GM12878 (cell line): ENCODE measurements around the gene GRIK2. TPM values are rescaled to one million over a fixed set of nuclear protein-coding genes. Genes with fewer than 3 reads are reported as not detected.

Experiments
- ATAC-seq: fragments of 200-7000 bp; cut with Tn5 transposase; 3 replicates; pipeline ENCODE4 v1.9.1; 2020; ENCODE audit warnings: mild to moderate bottlenecking, moderate library complexity
- BruUV-seq: library from RNA; stranded (reverse); fragments of 400-500 nt; replicated peaks from 2 replicates; lab custom pipeline; 2021; lab: Mats Ljungman, UMichigan
- CTCF ChIA-PET: fragments of 300-600 bp; sonication (Branson Sonifier 250); formaldehyde crosslinking; extraction: SDS; loops from one replicate; lab custom pipeline; 2021; ENCODE audit warnings: inconsistent platforms; lab: Yijun Ruan, JAX
- POLR2A ChIA-PET: fragments of 350-600 bp; formaldehyde crosslinking; extraction: SDS; loops from one replicate; lab custom pipeline; 2021; ENCODE audit warnings: inconsistent platforms; lab: Charles Lee
- RAD21 ChIA-PET: fragments of 300-600 bp; sonication (Branson Sonifier 250); formaldehyde crosslinking; loops from one replicate; lab custom pipeline; 2023; ENCODE audit warnings: antibody characterized with exemption; ENCODE audit not compliant: unreplicated experiment; lab: Charles Lee
- SMC1A ChIA-PET: fragments of 300-600 bp; sonication (Branson Sonifier 250); formaldehyde crosslinking; loops from one replicate; lab custom pipeline; 2023; ENCODE audit not compliant: unreplicated experiment, uncharacterized antibody; lab: Charles Lee
- DNase-seq: peaks from one replicate; pipeline ENCODE4 v3.0.0-alpha.2; 2011; ENCODE audit warnings: low read depth, low spot score
- FAIRE-seq: peaks from 3 replicates; lab custom pipeline; 2011; peaks lifted over from hg19 to GRCh38; lab: Jason Lieb, UNC
- H2AFZ ChIP-seq: 2 replicates; pipeline ENCODE4 v1.6.0; 2011; ENCODE audit warnings: low read depth, low read length, control low read depth; ENCODE audit not compliant: control insufficient read depth
- H3K27ac ChIP-seq: 2 replicates; pipeline ENCODE4 v1.5.1; 2011; ENCODE audit warnings: control low read depth; ENCODE audit not compliant: control insufficient read depth, insufficient read depth
- H3K27me3 ChIP-seq, 2 experiments: replicated peaks in 1 of 2; 2 replicates each; pipeline versions ENCODE4 v1.6.0 to v1.6.1; 2011; ENCODE audit warnings: low read length in 1 of 2; ENCODE audit not compliant: control insufficient read depth in 2 of 2, insufficient read depth in 2 of 2
- H3K36me3 ChIP-seq, 2 experiments: 2 replicates each; pipeline ENCODE4 v1.5.1; 2011; ENCODE audit warnings: low read length in 1 of 2; ENCODE audit not compliant: control insufficient read depth in 2 of 2, insufficient read depth in 2 of 2
- H3K4me1 ChIP-seq: 2 replicates; pipeline ENCODE4 v1.6.1; 2011; ENCODE audit warnings: mild to moderate bottlenecking, low read length, moderate library complexity, mixed read lengths; ENCODE audit not compliant: control insufficient read depth, insufficient read depth
- H3K4me2 ChIP-seq: 2 replicates; pipeline ENCODE4 v1.6.0; 2011; ENCODE audit warnings: control low read depth; ENCODE audit not compliant: control insufficient read depth, insufficient read depth
- H3K4me3 ChIP-seq: fragments of 200-600 bp; sonication (generic); 2 replicates; pipeline ENCODE4 v1.5.1; 2016
- H3K79me2 ChIP-seq: 2 replicates; pipeline ENCODE4 v1.6.0; 2011; ENCODE audit warnings: low read length; ENCODE audit not compliant: control insufficient read depth, insufficient read depth
- H3K9ac ChIP-seq: 2 replicates; pipeline ENCODE4 v1.8.0; 2011; ENCODE audit warnings: low read length, control low read depth, mixed read lengths; ENCODE audit not compliant: control insufficient read depth, insufficient read depth
- H3K9me3 ChIP-seq: replicated peaks from 3 replicates; pipeline ENCODE4 v1.5.1; 2011; ENCODE audit warnings: mild to moderate bottlenecking, low read length; ENCODE audit not compliant: control insufficient read depth, insufficient read depth
- H4K20me1 ChIP-seq: 2 replicates; pipeline ENCODE4 v1.6.0; 2011; ENCODE audit not compliant: control insufficient read depth, insufficient read depth
- BMI1 ChIP-seq: fragments of 450-650 bp; IDR thresholded peaks from 2 replicates; pipeline ENCODE4 v1.6.1; 2016; ENCODE audit warnings: mild to moderate bottlenecking, moderate library complexity, borderline replicate concordance
- FOS ChIP-seq: IDR thresholded peaks from 3 replicates; pipeline ENCODE4 v1.6.1; 2011; ENCODE audit warnings: borderline replicate concordance; ENCODE audit not compliant: insufficient read length; ENCODE audit errors: extremely low read depth
- FOXM1 ChIP-seq: IDR thresholded peaks from 2 replicates; pipeline ENCODE4 v1.6.1; 2012; ENCODE audit warnings: low read depth, mild to moderate bottlenecking, inconsistent platforms, low read length, moderate library complexity
- HDAC2 ChIP-seq: fragments of 200-600 bp; sonication (generic); IDR thresholded peaks from 2 replicates; pipeline ENCODE4 v1.6.1; 2017
- KDM1A ChIP-seq: fragments of 200-600 bp; sonication (generic); IDR thresholded peaks from 2 replicates; pipeline ENCODE4 v1.6.1; 2016; ENCODE audit warnings: borderline replicate concordance
- KLF5 ChIP-seq: fragments of 450-650 bp; IDR thresholded peaks from 2 replicates; pipeline ENCODE4 v1.6.1; 2014; ENCODE audit warnings: mild to moderate bottlenecking; ENCODE audit not compliant: partially characterized antibody
- SMAD1 ChIP-seq: fragments of 450-650 bp; IDR thresholded peaks from 2 replicates; pipeline ENCODE4 v1.6.1; 2018; ENCODE audit warnings: mild to moderate bottlenecking, low read depth; ENCODE audit not compliant: partially characterized antibody
- TAF1 ChIP-seq: IDR thresholded peaks from 2 replicates; pipeline ENCODE4 v1.6.1; 2011; ENCODE audit warnings: mild to moderate bottlenecking, low read depth, low read length, borderline replicate concordance
- YBX1 ChIP-seq: fragments of 450-650 bp; IDR thresholded peaks from 2 replicates; pipeline ENCODE4 v1.6.1; 2016; ENCODE audit warnings: antibody characterized with exemption
- WGBS: methylation state at CpG from one replicate; pipeline ENCODE4 v1.1.6; 2016; ENCODE audit warnings: low lambda C conversion rate; ENCODE audit not compliant: insufficient replicate concordance, insufficient coverage; ENCODE audit errors: missing lambda C conversion rate; 5-methylcytosine and 5-hydroxymethylcytosine counted together
- in situ Hi-C: fragments of 300-500 bp; cut with MboI; formaldehyde crosslinking; loops from 9 replicates; pipeline ENCODE4 v1.14.3; 2018; ENCODE audit warnings: mixed read lengths
- intact Hi-C: fragments of 100-400 bp; cut with micrococcal nuclease; formaldehyde crosslinking; loops from one replicate; pipeline ENCODE4 v1.14.2; 2022; ENCODE audit not compliant: unreplicated experiment
- polyA plus RNA-seq, 11 experiments: library from polyadenylated mRNA; depleted of rRNA in 4 of 11; unstranded in 6 of 11; stranded (reverse) in 5 of 11; fragments of >200 nt; fragmentation: Nextera tagmentation in 4 of 11; fragmentation: Illumina TruSeq in 1 of 11; extraction: Ambion mirVana in 4 of 11; extraction: Trizol in 1 of 11; gene quantifications; 1 replicate in 1 of 11; 2 replicates in 10 of 11; pipeline versions ENCODE4 v1.2.1 to v1.2.3, GENCODE V29; 2011 to 2016; ENCODE audit warnings: inconsistent platforms in 2 of 11, missing spikeins in 2 of 11, low read depth in 1 of 11
- total RNA-seq, 4 experiments: library from RNA; depleted of rRNA in 3 of 4; stranded (reverse); fragments of >200 nt in 3 of 4; fragmentation: Illumina TruSeq in 1 of 4; extraction: Trizol in 1 of 4; gene quantifications; 2 replicates each; pipeline versions ENCODE4 v1.2.1 to v1.2.3, GENCODE V29; 2013 to 2021
- TF ChIP-seq, protein P1 (sequence below): IDR thresholded peaks from 2 replicates; pipeline ENCODE4 v1.6.1; 2011; ENCODE audit warnings: mild to moderate bottlenecking, low read depth, low read length, moderate library complexity; ENCODE audit not compliant: insufficient replicate concordance
- TF ChIP-seq, protein P2 (sequence below): IDR thresholded peaks from 2 replicates; pipeline ENCODE4 v1.6.1; 2011; ENCODE audit warnings: low read depth, low read length, improper control_type of control experiment, borderline replicate concordance
- TF ChIP-seq, protein P3 (sequence below): fragments of 450-650 bp; IDR thresholded peaks from 2 replicates; pipeline ENCODE4 v1.6.1; 2017; ENCODE audit warnings: antibody characterized with exemption, mild to moderate bottlenecking, moderate library complexity

Gene GRIK2
- total and polyA plus RNA-seq, 10 of the 15 experiments (the other 5 are each of a cell fraction or from before 2014, with no cell fraction given), result not detected

DNA sequence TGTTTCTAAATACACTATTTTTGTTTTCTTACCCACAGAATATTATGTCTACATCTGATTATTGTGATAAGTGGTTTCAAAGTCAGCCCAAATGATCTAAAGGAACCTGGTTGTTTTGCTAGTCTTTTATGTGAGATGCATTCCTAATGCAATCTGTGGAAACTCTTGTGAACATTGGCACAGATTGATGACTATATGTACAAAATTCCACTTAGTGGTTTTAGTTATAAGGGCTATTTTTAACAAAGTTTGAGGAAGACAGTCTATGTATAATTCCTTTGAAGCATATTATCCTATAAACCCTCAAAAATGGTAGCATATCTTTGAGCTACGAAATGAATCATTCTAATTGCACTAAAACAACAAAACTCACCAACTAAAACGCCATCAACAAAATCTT lies 140.9 kb downstream of the GRIK2 start:
- DNase-seq, result no peak
- no peak for TF ChIP-seq TAF1
- no peak for TF ChIP-seq BMI1
- no peak for TF ChIP-seq KDM1A
- no peak for TF ChIP-seq HDAC2
- no peak for TF ChIP-seq YBX1
- TF ChIP-seq FOXM1, result no peak
- no peak for TF ChIP-seq FOS
- TF ChIP-seq SMAD1, result no peak
- TF ChIP-seq KLF5, result no peak
- TF ChIP-seq, protein P1, sequence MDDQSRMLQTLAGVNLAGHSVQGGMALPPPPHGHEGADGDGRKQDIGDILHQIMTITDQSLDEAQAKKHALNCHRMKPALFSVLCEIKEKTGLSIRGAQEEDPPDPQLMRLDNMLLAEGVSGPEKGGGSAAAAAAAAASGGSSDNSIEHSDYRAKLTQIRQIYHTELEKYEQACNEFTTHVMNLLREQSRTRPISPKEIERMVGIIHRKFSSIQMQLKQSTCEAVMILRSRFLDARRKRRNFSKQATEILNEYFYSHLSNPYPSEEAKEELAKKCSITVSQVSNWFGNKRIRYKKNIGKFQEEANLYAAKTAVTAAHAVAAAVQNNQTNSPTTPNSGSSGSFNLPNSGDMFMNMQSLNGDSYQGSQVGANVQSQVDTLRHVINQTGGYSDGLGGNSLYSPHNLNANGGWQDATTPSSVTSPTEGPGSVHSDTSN, result no peak
- TF ChIP-seq, protein P2, sequence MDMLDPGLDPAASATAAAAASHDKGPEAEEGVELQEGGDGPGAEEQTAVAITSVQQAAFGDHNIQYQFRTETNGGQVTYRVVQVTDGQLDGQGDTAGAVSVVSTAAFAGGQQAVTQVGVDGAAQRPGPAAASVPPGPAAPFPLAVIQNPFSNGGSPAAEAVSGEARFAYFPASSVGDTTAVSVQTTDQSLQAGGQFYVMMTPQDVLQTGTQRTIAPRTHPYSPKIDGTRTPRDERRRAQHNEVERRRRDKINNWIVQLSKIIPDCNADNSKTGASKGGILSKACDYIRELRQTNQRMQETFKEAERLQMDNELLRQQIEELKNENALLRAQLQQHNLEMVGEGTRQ, result no peak
- TF ChIP-seq, protein P3, sequence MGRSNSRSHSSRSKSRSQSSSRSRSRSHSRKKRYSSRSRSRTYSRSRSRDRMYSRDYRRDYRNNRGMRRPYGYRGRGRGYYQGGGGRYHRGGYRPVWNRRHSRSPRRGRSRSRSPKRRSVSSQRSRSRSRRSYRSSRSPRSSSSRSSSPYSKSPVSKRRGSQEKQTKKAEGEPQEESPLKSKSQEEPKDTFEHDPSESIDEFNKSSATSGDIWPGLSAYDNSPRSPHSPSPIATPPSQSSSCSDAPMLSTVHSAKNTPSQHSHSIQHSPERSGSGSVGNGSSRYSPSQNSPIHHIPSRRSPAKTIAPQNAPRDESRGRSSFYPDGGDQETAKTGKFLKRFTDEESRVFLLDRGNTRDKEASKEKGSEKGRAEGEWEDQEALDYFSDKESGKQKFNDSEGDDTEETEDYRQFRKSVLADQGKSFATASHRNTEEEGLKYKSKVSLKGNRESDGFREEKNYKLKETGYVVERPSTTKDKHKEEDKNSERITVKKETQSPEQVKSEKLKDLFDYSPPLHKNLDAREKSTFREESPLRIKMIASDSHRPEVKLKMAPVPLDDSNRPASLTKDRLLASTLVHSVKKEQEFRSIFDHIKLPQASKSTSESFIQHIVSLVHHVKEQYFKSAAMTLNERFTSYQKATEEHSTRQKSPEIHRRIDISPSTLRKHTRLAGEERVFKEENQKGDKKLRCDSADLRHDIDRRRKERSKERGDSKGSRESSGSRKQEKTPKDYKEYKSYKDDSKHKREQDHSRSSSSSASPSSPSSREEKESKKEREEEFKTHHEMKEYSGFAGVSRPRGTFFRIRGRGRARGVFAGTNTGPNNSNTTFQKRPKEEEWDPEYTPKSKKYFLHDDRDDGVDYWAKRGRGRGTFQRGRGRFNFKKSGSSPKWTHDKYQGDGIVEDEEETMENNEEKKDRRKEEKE, result no peak
- ATAC-seq, result no peak
- H3K79me2 ChIP-seq, result no peaks in the 10 kb centered on the region
- H3K27ac ChIP-seq, result no peak overlapping the region
- in situ Hi-C loops, result no loop called here
- no TSS peak for BruUV-seq
- WGBS, result 3% methylated on average over 2 of the region's 2 CpGs
- no peak overlapping the region for H3K4me2 ChIP-seq
- ChIA-PET SMC1A (interaction anchor here (0.7 kb wide), 1 partner anchor 9 kb away, joined by 4 read pairs; no protein-coding TSS in a partner anchor), CTCF (no interaction called here), RAD21 (no interaction called here), POLR2A (no interaction called here)
- no peaks in the 10 kb centered on the region for H4K20me1 ChIP-seq
- no peak overlapping the region for H3K9ac ChIP-seq
- intact Hi-C loops, result no loop called here
- H3K4me3 ChIP-seq, result no peak overlapping the region
- H3K36me3 ChIP-seq, result no peaks in the 10 kb centered on the region
- H2AFZ ChIP-seq, result no peak overlapping the region
- no peaks in the 10 kb centered on the region for H3K27me3 ChIP-seq
- H3K9me3 ChIP-seq, result no peaks in the 10 kb centered on the region
- H3K4me1 ChIP-seq, result no peaks in the 10 kb centered on the region
- no peak for FAIRE-seq
